NCI-H526 treated with DMSO at 0.1 percent for 48 hours (cell line): ENCODE results near the gene ANKRD33B.
A peak's percentile ranks its signal among the peaks of the same experiment; 100 is the strongest.

ENCODE experiments used
- DNase-seq: peaks from one replicate; lab custom pipeline; 2025; lab: John Stamatoyannopoulos, UW

ANKRD33B gene

DNA sequence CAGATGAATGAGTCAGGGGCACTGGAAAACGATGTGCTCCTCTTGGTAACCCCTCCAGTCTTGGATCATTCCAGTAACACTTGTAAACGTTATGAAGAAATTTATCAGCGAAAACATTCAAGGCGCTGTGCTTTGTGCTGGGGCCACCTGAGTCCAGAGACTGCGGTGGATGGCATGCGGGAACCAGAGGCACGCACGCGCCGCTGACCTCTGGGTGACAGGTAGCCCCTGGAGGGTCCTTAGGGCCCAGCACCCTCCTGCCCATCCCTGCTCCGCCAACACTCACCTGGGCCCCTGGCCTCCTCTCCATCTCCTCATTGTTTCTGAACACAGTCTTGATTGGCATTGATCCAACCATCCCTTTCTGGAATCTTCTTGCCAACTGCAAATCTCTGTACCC lies 110.2 kb downstream of the ANKRD33B start:
- no peak for DNase-seq

DNA sequence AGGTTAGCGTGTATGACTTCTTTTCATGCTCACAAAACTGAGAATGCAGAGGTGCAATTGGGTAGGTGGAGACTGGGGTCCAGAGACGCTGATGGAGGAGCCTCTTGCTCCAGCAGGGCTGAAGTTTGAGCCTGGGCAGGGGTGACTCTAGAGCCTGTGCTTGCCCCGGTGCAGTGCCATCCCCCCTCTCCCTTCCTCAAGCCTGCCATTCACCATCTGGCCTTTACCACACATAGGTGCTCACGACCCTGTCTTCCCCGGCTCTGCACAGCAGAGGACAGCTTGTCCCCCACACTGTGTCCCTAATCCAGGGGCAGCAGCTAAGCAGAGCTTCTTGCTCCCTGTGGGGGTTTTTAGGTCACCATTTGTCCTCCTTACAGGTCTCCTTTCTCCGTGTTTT lies 110.7 kb downstream of the ANKRD33B start:
- DNase-seq, result no peak

DNA sequence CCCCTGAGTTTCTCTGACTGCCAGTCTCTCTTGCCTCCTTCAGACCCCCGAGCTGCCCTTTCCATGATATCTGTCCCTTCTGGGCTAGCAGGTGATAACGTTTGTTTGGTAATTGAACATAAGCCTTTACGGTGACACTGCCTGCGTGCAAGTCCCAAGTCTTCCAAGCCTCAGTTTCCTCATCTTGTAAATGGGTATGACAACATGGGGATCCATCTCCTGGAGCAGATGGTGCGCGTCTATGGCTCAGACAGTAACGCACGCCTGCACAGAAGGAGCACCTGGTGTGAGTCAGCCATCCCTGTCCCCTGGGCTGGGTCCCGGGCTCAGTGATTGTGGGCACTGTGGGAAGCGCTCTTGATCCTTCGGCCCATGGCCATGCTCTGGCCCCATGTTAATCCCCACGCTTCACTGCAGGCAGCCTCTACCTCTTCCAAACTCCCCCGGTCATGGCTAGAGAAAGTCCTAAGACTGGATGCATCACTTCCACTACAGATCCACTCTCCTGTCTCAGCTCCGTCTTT lies 111.4 kb downstream of the ANKRD33B start:
- no peak for DNase-seq

DNA sequence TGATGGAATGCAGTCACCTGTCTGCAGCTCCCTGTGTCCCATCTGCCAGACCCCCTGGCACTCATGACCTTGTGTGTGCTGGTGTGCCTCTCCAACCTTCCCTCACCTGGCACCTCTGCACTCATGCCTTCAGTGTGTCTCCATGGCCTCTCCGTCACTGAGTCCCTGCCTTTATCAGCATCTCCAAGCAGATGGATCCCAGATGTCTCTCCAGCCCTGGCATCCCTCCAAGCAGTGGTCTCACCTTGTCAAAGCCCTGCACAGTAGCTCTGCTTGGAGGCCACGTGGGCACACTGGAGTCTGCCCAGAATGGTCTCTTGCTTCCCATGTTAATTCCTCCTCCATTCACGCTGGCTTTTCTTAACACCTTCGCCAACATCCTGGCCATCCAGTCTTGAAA lies 112.4 kb downstream of the ANKRD33B start:
- DNase-seq, result no peak

DNA sequence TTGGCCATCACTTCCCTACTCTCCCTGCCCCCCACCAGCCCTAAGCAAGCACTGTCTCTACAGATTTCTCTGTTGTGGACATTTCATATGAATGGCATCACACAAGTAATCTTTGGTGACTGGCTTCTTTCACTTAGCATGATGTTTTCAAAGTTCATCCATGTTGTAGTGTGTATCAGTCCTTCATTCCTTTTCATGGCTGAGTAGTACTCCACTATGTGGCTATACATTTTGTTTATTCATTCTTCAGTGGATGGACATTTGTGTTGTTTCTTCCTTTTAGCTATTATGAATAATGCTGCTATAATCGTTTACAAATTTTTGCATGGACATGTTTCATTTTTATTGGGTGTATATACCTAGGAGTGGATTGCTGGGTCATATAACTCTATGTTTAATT lies 113.1 kb downstream of the ANKRD33B start:
- DNase-seq, result no peak

DNA sequence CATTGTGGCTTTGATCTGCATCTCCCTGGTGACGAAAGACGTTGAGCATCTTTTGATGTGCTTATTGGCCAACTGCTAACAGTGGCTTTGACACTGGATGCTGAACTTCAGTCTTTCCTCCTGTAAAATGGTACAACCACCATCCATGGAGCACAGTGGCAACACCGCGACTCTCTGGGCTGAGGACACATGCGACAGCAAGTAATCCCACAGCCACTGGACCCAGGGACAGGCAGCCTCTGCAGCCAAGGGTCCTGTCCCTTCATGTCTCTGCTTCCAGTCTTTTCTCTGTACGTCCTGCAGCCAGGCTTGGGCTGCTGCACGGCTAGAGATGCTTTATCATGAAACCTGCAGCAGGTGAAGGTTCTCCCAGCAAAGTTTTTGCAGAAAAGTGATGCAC lies 113.7 kb downstream of the ANKRD33B start:
- no peak for DNase-seq

DNA sequence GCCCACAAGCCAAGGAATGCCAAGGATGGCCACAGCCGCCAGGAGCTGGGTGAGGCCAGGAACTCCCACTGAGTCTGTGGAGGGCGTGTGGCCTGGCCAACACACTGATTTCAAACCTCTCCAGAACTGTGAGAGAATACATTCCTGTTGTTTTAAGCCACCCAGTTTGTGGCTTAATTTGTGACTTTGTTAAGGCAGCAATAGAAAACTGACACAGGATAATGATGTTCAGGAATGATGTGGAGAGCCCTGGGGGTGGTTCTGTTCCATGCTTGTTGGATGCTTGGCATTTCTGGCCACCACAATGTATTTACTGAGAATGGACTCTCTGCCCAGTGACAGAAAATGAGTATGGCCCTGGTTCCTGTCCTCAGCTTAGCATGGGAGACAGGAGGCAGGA lies 114.4 kb downstream of the ANKRD33B start:
- DNase-seq, result no peak

DNA sequence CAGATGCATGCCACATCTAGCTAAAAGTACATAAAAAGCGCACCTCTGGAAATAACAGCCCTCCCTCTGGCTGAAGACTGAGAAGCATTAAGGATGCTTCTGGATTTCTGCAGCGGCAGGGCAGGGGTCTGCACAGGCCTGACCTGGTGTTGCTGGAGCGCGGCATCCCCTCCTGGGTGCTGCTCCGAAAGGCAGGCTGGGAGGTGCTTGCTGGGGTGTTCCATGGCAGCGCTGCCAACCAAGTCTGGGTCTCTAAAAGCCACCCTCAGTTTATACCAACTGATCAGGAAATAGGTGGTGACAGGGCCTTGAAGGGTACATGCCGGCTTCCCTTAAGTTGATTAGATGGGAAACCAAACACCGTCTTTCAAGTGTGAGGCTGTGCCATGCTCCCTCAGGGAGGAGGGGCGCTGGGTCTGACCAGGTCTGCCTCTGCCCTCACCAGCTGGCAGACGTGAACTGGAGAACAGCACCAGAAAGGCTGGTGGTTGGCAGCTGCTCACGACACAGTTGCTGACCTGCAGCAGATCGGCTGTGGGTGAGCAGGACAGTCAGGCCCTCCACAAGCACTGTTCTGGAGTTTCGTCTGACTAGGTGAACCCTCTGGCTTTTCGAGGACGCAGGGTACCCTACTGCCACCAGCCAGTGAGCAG lies 115.6 kb downstream of the ANKRD33B start:
- DNase-seq, result no peak

DNA sequence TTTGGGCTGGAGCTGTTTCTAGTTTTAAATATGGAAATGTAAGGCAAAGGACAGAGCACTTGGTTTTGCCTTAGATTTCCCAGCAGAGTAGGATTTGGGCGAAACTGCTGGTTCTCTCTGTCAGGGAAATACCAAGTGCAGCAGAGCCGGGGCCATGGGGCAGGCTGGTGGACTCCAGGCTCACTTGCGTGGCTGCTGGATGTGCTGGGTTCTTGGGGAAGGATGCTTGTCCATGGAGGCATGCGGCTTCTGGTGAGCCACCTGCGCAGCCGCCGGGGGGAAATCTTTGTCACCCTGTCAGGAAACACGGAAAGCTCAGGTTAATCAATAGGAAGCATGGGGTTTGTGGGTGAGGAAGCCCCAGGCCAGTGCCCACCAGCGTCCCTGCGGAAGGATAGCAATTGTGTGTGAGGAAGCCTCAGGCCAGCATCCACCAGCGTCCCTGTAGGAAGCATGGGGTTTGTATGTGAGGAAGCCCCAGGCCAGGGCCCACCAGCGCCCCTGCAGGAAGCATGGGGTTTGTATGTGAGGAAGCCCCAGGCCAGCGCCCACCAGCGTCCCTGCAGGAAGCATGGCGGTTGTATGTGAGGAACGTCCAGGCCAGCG lies 117.1 kb downstream of the ANKRD33B start:
- DNase-seq, result no peak

DNA sequence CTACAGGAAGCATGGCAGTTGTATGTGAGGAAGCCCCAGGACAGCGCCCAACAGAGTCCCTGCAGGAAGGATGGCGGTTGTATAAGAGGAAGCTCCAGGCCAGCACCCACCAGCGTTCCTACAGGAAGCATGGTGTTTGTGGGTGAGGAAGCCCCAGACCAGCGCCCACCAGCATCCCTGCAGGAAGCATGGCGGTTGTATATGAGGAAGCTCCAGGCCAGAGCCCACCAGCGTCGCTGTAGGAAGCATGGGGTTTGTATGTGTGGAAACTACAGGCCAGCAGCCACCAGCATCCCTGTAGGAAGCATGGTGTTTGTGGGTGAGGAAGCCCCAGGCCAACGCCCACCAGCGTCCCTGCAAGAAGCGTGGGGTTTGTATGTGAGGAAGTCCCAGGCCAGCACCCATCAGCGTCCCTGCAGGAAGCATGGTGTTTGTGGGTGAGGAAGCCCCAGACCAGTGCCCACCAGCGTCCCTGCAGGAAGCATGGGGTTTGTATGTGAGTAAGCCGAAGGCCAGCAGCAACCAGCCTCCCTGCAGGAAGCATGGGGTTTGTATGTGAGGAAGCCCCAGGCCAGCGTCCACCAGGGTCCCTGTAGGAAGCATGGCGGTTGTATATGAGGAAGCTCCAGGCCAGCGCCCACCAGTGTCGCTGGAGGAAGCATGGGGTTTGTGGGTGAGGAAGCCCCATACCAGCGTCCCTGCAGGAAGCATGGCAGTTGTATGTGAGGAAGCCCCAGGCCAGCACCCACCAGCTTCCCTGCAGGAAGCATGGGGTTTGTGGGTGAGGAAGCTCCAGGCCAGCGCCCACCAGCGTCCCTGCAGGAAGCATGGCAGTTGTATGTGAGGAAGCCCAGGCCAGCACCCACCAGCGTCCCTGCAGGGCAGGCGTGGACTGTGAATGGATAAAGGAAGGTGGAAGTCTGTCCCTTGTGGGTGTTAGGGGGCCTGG lies 118.1 kb downstream of the ANKRD33B start:
- no peak for DNase-seq

DNA sequence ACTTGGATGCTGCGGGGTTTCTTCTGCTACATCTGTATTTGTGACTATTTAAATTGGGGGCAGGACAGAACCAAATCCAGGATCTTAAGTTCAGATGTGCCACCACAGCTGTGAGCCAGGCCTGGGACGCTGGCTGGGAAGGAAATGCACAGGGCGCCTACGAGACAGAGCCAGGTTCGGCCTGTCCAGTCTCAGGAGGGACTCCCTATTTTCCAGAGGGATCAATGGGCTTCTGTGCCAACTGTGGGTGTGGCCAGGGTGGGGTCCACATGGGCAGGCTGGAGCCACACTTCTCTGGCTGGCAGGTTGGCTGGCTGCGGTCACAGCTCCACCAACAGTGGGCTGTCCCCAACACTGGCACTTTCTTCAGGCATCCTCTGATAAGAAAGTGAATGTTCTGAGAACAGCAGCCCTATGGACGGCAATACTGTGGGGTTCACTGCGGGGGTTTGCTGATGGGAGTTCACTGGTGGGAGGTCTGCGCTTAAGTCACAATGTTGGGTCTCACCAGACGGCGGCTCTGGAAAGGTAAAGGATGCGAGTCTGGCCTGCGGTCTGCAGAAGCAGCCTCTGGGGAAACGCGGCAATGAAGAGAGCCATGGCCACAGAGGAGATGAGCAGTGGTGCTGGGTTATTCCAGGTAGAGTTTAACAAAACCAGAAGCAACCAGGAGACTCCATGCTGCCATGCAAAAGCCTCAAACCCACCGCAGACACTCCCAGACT lies 119.1 kb downstream of the ANKRD33B start:
- DNase-seq, result no peak

DNA sequence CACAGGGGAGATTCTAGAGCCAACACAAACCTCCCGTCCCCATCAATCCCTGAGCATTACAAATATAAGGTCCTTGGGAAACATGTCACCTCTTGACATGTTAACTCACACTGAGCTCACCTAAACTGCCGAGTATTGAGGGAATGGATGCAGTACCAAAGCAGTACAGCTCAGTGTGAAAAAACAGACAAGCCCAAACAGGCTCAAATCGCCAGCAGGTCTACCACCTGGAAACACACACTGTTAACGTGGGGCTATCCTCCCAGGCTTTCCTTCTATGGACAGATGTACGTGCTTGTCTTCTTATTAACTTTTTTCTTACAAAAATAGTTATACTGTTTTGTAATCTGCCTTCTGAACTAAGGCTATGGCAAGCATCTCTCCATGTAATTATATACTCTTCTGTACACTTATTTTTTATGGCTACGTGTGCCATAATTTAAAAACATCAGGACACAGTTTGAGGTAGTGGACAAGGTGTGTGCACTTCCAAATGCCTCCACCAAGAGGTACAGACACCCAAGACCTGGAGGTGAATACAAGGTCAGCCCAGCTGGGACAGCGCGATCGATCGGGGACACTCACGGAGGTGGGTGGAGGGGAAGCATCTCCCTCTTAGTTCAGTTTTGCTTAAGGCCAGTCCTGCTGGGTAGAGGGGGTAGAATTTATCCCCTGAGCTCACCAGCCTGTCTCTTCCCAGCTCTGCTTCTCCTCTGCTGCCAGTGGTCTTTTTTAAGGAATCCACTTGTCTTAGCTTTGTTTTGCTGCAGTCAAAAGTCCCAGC lies 120.6 kb downstream of the ANKRD33B start:
- no peak for DNase-seq

DNA sequence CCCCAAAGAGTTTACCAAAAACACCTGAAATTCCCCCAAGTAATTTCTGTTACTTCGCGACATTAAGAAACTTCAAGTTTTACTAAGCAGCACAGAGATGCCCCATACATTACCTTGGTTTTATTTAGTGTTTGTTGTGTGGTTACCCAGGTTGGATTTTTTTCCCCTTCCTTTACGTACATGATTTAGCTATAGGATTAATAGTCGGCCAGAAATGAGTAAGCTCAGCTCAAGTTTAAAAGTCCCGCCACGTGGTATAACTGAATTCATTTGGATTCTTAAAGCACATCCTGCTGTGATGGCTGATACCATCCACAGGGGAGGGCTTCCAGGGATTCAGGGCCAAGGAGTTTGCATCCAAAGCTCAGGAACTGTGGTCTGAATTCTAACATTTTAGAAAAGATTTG lies 121.2 kb downstream of the ANKRD33B start:
- DNase-seq, result no peak

DNA sequence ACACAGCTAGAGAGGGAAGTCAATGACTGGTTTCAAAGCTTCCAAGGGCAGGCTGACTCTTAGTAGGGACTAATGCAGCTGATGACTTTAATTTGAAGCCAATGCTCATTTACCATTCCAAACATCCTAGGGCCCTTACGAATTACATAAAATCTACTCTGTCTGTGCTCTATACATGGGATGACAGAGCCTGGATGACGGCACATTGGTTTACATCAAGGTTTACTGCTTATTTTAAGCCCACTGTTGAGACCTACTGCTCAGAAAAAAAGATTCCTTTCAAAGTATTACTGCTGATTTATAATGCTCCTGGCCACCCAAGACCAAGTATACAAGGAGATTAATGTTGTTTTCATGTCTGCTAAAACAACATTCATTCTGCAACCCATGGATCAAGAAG lies 123.0 kb downstream of the ANKRD33B start:
- no peak for DNase-seq

DNA sequence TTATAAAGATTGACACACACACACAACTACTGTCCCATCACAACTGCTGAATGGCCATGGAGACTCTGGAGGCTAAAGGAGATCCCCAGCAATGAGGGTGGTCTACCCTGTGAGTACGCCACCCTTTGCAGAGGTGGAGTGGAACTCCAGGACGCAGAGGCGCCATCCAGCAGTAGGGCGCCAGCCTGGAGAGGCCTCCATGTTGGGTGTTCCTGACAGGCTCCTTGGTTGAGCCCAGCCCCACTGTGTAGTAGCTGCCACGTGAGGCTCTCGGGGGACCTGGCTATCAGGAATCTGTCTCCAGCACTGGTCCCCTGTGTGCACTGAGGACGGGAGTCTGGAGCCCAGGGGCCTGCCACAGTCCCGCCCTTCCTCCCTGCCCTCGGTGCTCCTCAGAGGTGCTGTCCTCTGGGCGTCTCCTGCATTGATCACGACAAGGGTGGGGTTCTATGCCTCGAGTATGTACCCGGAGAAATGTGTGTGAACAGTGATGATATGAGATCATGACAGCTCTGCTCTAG lies 124.8 kb downstream of the ANKRD33B start:
- no peak for DNase-seq

DNA sequence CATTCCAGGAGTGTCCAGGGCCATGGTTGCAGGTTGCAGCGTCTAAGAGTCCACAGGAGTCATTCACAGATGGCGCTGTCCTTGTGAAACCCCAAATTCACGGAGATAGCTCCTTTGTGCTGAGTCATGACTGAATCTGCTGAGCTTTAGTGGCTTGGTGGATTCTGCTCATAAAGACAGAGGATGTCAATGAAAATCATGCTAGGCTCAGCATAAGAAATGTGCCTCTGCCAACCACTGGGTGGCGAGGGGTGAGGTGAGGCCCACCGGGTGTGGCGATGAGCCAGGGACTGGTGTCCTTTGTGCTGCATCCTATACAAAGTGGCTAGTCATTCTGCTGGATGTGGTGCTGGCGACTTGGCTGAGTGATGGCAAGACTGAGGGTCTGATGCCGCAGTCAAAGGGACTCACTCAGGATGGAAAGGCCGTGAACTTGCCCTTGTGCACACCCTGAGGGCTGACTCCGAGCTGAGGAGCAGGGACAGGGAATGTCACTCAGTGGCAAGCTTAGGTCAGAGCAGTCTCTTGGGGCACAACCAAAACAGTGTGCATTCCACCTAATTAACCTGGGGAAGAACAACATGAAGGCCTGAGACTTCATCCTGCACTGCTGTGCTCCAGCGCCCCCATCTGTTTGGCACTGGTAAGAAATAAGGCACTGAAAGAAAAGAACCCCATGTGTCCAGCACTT lies 125.7 kb downstream of the ANKRD33B start:
- DNase-seq, result peak; percentile 13

DNA sequence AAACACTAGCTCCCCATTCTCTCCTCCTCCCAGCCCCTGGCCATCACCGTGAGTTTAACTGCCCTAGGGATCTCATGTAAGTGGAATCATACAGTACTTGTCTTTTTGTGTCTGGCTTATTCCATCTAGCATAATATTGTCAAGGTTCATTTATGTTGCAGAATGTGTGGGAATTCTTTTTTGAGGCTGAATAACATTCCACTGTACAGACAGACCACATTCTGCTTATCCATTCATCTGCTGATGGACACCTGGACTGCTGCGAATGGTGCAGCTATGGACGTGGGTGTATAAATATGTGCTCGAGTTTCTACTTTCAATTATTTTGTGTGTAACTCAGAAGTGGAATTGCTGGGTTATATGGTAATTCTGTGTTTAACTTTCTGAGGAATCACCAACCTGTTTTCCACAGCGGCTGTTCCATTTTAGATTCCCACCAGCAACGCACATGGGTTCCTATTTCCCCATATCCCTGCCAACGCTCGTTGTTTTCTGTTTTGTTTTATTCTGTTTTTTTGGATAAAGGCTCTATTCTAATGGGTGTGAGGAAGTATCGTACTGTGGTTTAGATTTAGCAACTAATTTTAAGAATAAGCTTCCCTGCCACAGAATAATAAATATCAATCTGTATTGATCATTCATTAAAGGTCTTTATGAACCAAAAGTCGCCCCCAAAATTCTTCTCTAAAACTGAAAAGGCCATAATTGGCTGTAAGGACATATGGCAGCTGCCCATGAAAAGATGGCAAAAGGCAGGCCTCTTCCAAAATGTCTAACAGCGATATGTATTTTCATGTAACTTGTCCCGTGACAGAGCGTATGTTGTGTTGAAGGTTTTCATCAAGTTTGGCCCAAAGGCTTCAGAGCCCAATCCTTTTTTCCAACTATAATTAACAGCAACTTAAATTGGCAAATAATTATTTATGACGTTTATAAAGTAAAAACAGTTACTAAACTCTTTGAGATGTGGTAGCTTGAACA lies 126.9 kb downstream of the ANKRD33B start:
- no peak for DNase-seq

DNA sequence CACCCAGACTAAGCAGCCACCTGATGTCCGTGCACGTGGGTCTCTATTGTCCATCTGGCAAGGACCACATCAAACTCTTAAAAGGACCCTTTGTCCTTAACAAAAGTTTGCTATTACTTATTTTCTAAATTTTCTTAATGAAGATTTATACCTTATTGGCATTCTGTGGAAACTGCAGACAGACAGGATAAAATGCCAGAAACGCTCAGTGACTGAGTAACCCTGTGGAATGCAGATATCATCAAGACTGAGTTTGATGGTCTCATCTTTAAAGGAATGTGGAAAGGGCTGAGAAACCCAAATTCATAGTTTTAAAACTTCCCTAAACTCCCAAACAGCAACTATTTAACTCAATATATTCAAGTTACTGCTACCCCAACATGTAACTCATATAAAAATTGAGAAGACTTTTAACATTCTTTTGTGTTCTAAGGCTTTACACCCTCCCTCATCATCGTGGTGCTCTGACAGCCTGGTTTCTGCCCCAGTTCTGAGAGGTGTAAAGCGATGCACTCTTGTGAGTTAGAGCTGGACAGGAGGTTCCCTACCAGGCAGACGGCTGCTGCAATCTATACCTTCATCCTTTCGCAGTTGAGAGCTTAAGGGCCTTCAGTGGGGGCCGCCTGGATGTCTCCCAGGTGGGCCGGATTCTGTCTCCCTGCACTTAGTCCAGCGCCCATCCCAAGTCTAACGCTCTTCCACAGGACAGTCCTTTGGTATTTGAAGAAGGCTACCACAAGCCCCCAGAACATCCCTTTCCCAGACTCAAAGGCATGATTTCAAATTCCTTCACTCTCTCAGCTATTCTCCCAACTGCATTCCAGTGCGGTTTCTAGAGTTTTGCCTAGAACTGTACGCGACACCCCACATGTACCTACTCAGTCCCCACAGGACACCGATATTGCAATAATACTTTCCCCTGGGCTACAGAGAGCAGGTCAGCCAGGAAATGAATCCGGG lies 128.2 kb downstream of the ANKRD33B start:
- DNase-seq, result no peak
